DOHH2 (cell line): ENCODE data around the gene NXPH2.

Source experiments
- H3F3A ChIP-seq: fragments of 200-600 bp; sonication (generic), shearing (Covaris generic); 2 replicates; pipeline ENCODE4 v1.6.0; 2016; ENCODE audit warnings: antibody characterized with exemption, mild to moderate bottlenecking; ENCODE audit not compliant: control insufficient read depth, insufficient read depth
- H3K27ac ChIP-seq: fragments of 200-600 bp; sonication (generic); 2 replicates; pipeline ENCODE4 v1.5.1; 2014; ENCODE audit warnings: low read depth, mild to moderate bottlenecking, low read length, moderate library complexity
- H3K27me3 ChIP-seq: fragments of 200-600 bp; sonication (generic); 2 replicates; pipeline ENCODE4 v1.6.1; 2014; ENCODE audit warnings: mild to moderate bottlenecking, low read length, mixed read lengths; ENCODE audit not compliant: control insufficient read depth
- H3K36me3 ChIP-seq: fragments of 200-600 bp; sonication (generic); 2 replicates; pipeline ENCODE4 v1.6.1; 2014; ENCODE audit warnings: mild to moderate bottlenecking, low read length, moderate library complexity, mixed read lengths; ENCODE audit not compliant: control insufficient read depth
- H3K4me1 ChIP-seq: fragments of 200-600 bp; sonication (generic); 2 replicates; pipeline ENCODE4 v1.6.1; 2014; ENCODE audit warnings: mild to moderate bottlenecking, low read length, mixed read lengths; ENCODE audit not compliant: control insufficient read depth
- H3K4me2 ChIP-seq: fragments of 200-600 bp; sonication (generic); 2 replicates; pipeline ENCODE4 v1.6.0; 2014; ENCODE audit warnings: mild to moderate bottlenecking, low read length, moderate library complexity
- H3K4me3 ChIP-seq: fragments of 200-600 bp; sonication (generic); 2 replicates; pipeline ENCODE4 v1.5.1; 2014; ENCODE audit warnings: mild to moderate bottlenecking, low read length, mixed read lengths
- H3K79me2 ChIP-seq: fragments of 200-600 bp; sonication (generic); 2 replicates; pipeline ENCODE4 v1.6.1; 2014; ENCODE audit warnings: mild to moderate bottlenecking, low read length, mixed read lengths; ENCODE audit not compliant: control insufficient read depth
- H3K9me2 ChIP-seq: fragments of 200-600 bp; sonication (generic); replicated peaks from 2 replicates; pipeline ENCODE4 v1.6.1; 2014; ENCODE audit warnings: mild to moderate bottlenecking, low read length, mixed read lengths; ENCODE audit not compliant: control insufficient read depth
- H3K9me3 ChIP-seq: fragments of 200-600 bp; sonication (generic); 2 replicates; pipeline ENCODE4 v1.6.1; 2014; ENCODE audit warnings: antibody characterized with exemption, low read length, mixed read lengths; ENCODE audit not compliant: control insufficient read depth, insufficient read depth
- H4K20me1 ChIP-seq: fragments of 200-600 bp; sonication (generic); 2 replicates; pipeline ENCODE4 v1.6.0; 2014; ENCODE audit warnings: low read depth, mild to moderate bottlenecking, antibody characterized with exemption, low read length, moderate library complexity; ENCODE audit not compliant: control insufficient read depth, insufficient read depth
- CTCF ChIP-seq: fragments of 200-600 bp; sonication (generic); IDR thresholded peaks from one replicate; pipeline ENCODE4 v1.5.1; 2014; ENCODE audit warnings: antibody characterized with exemption, mild to moderate bottlenecking, low read depth, low read length; ENCODE audit not compliant: poor library complexity, severe bottlenecking
- EZH2phosphoT487 ChIP-seq: fragments of 200-600 bp; sonication (generic); IDR thresholded peaks from 2 replicates; pipeline ENCODE4 v1.6.1; 2017; ENCODE audit warnings: borderline replicate concordance, mild to moderate bottlenecking, antibody characterized with exemption, low read length, moderate library complexity, mixed read lengths

NXPH2 gene

GRCh38 chr2:138724327-138724726 lies 55.9 kb downstream of the NXPH2 start:
- H3K36me3 ChIP-seq, result no peaks in the 10 kb centered on the region
- H3K27me3 ChIP-seq, result no peaks in the 10 kb centered on the region
- no peaks in the 10 kb centered on the region for H3K9me3 ChIP-seq
- TF ChIP-seq EZH2phosphoT487 (no peak), CTCF (no peak)
- H3K9me2 ChIP-seq, result no peaks in the 10 kb centered on the region
- H3K4me3 ChIP-seq, result no peak overlapping the region
- H3K79me2 ChIP-seq, result no peaks in the 10 kb centered on the region
- no peaks in the 10 kb centered on the region for H3K4me1 ChIP-seq
- H4K20me1 ChIP-seq, result no peaks in the 10 kb centered on the region
- no peak overlapping the region for H3K27ac ChIP-seq
- no peak overlapping the region for H3K4me2 ChIP-seq
- no peaks in the 10 kb centered on the region for H3F3A ChIP-seq

GRCh38 chr2:138723196-138723987 lies 56.8 kb downstream of the NXPH2 start:
- Histone ChIP-seq H3K36me3 (no peaks in the 10 kb centered on the region), H3K4me2 (no peak overlapping the region), H4K20me1 (no peaks in the 10 kb centered on the region), H3K27me3 (no peaks in the 10 kb centered on the region), H3K9me3 (no peaks in the 10 kb centered on the region), H3K4me3 (no peak overlapping the region), H3K79me2 (no peaks in the 10 kb centered on the region), H3K9me2 (no peaks in the 10 kb centered on the region), H3K27ac (no peak overlapping the region), H3F3A (no peaks in the 10 kb centered on the region), H3K4me1 (no peaks in the 10 kb centered on the region)
- TF ChIP-seq CTCF (no peak), EZH2phosphoT487 (no peak)

GRCh38 chr2:138722316-138722715 lies 57.9 kb downstream of the NXPH2 start:
- Histone ChIP-seq H3K9me2 (no peaks in the 10 kb centered on the region), H3K4me3 (no peak overlapping the region), H3F3A (no peaks in the 10 kb centered on the region), H3K79me2 (no peaks in the 10 kb centered on the region), H3K27me3 (no peaks in the 10 kb centered on the region), H3K4me2 (no peak overlapping the region), H4K20me1 (no peaks in the 10 kb centered on the region), H3K27ac (no peak overlapping the region), H3K36me3 (no peaks in the 10 kb centered on the region), H3K9me3 (no peaks in the 10 kb centered on the region), H3K4me1 (no peaks in the 10 kb centered on the region)
- TF ChIP-seq EZH2phosphoT487, result no peak
- TF ChIP-seq CTCF, result no peak
